Sigmoid colon (tissue), 4 donors: ENCODE results near the gene FBXL17.
A peak's percentile ranks its signal among the peaks of the same experiment; 100 is the strongest.

ENCODE experiments used
- EP300 ChIP-seq, 4 donors: sonication (generic); formaldehyde crosslinking; IDR thresholded peaks; one replicate each; pipeline ENCODE4 v1.6.1; 2017; ENCODE audit warnings: antibody characterized with exemption in 4 of 4
- POLR2A ChIP-seq, 2 donors: fragments of 450-650 bp; IDR thresholded peaks; one replicate each; pipeline ENCODE4 v1.6.1; 2016; ENCODE audit warnings: antibody characterized with exemption in 2 of 2, mild to moderate bottlenecking in 2 of 2, moderate library complexity in 2 of 2
- POLR2AphosphoS5 ChIP-seq, 4 donors: sonication (generic); formaldehyde crosslinking; IDR thresholded peaks; one replicate each; pipeline ENCODE4 v1.6.1; 2017; ENCODE audit warnings: antibody characterized with exemption in 4 of 4
- TF ChIP-seq, protein P1 (sequence below), 4 experiments: fragments of 450-650 bp in 3 of 4; fragments of 200-600 bp in 1 of 4; IDR thresholded peaks; one replicate each; pipeline ENCODE4 v1.5.1; 2016 to 2019; ENCODE audit warnings: antibody characterized with exemption in 4 of 4, mild to moderate bottlenecking in 3 of 4, moderate library complexity in 2 of 4

DNA sequence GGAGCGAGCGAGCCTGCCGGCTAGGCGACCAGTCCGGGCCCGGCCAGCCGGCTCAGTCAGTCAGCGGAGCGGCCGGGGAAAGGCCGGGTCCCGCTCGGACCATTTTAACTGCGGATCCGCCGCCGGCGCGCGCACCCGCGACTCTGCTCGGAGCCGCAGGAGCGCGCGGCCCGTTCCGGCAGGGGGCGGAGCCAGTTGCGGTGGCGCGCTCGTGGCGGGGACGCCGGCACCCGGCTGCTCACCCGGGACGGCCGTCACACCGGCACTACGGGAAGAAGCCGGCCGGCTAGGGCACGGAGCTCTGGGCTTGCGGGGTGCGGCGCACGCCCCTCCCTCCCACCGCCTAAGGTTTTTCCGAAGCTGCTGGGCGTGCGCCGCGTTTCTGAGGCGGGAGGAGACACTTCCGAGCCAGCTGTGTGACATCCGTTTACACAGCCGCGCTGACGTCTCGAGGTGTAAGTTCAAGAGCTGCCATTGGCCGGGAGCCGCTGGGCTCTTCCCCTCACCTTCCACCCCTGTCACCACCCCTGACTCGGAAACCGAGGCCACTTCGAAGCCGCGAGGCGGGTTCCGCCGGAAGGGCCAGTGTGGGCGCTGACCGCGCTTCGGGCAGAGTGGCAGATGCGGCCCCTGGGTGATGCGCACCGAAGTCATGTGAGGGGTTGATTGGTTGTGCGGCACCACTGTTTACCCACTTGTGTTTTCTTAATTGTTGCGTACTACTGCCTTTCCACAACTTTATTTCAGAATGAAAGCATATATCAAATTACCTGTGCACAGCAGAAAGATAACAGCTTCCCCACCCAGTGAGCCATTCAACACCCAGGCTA is at the start of gene FBXL17:
- TF ChIP-seq, protein P1, sequence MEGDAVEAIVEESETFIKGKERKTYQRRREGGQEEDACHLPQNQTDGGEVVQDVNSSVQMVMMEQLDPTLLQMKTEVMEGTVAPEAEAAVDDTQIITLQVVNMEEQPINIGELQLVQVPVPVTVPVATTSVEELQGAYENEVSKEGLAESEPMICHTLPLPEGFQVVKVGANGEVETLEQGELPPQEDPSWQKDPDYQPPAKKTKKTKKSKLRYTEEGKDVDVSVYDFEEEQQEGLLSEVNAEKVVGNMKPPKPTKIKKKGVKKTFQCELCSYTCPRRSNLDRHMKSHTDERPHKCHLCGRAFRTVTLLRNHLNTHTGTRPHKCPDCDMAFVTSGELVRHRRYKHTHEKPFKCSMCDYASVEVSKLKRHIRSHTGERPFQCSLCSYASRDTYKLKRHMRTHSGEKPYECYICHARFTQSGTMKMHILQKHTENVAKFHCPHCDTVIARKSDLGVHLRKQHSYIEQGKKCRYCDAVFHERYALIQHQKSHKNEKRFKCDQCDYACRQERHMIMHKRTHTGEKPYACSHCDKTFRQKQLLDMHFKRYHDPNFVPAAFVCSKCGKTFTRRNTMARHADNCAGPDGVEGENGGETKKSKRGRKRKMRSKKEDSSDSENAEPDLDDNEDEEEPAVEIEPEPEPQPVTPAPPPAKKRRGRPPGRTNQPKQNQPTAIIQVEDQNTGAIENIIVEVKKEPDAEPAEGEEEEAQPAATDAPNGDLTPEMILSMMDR (IDR thresholded peaks at IDR 0.05): no peak
- TF ChIP-seq POLR2A (IDR thresholded peaks at IDR 0.05): peak; percentile 64 to 69
- TF ChIP-seq EP300 (IDR thresholded peaks at IDR 0.05): no peak
- peak; percentile 67 to 91 (median 83) for TF ChIP-seq POLR2AphosphoS5 (IDR thresholded peaks at IDR 0.05)
